WTC11 (cell line): ENCODE results near the gene TMEM120B. TPM values are rescaled to one million over a fixed set of nuclear protein-coding genes. Genes with fewer than 3 reads are reported as not detected.

Source experiments
- AFF4 ChIP-seq: sonication (generic); formaldehyde crosslinking; IDR thresholded peaks from 2 replicates; pipeline ENCODE4 v1.8.1; 2023; ENCODE audit warnings: mild to moderate bottlenecking, missing genetic modification reagents, borderline replicate concordance
- CBFB ChIP-seq: sonication (generic); formaldehyde crosslinking; IDR thresholded peaks from 2 replicates; pipeline ENCODE4 v1.8.1; 2022; ENCODE audit warnings: mild to moderate bottlenecking, low read depth, missing genetic modification reagents
- CREM ChIP-seq: sonication (generic); formaldehyde crosslinking; IDR thresholded peaks from 2 replicates; pipeline ENCODE4 v1.8.1; 2022; ENCODE audit warnings: mild to moderate bottlenecking, missing genetic modification reagents, moderate library complexity
- E2F4 ChIP-seq: sonication (generic); formaldehyde crosslinking; IDR thresholded peaks from 2 replicates; pipeline ENCODE4 v1.8.1; 2022; ENCODE audit warnings: low read depth, mild to moderate bottlenecking, moderate library complexity, missing genetic modification reagents, borderline replicate concordance
- E2F5 ChIP-seq: sonication (generic); formaldehyde crosslinking; IDR thresholded peaks from 2 replicates; pipeline ENCODE4 v1.8.1; 2022; ENCODE audit warnings: mild to moderate bottlenecking, moderate library complexity, missing genetic modification reagents
- ESRRA ChIP-seq: sonication (generic); formaldehyde crosslinking; IDR thresholded peaks from 2 replicates; pipeline ENCODE4 v1.8.1; 2022; ENCODE audit warnings: mild to moderate bottlenecking, missing genetic modification reagents, borderline replicate concordance
- FOXK1 ChIP-seq: sonication (generic); formaldehyde crosslinking; IDR thresholded peaks from 2 replicates; pipeline ENCODE4 v1.8.0; 2022; ENCODE audit warnings: mild to moderate bottlenecking, moderate library complexity, missing genetic modification reagents
- FOXP1 ChIP-seq: sonication (generic); formaldehyde crosslinking; IDR thresholded peaks from 2 replicates; pipeline ENCODE4 v1.8.0; 2022; ENCODE audit warnings: missing genetic modification reagents, mild to moderate bottlenecking, moderate library complexity, borderline replicate concordance
- GRHL2 ChIP-seq: fragments of 250-450 bp; sonication (Bioruptor Pico); IDR thresholded peaks from 2 replicates; pipeline ENCODE4 v1.8.0; 2022; ENCODE audit warnings: mild to moderate bottlenecking, moderate library complexity; ENCODE audit not compliant: insufficient replicate concordance, severe bottlenecking
- IRF1 ChIP-seq: sonication (generic); formaldehyde crosslinking; IDR thresholded peaks from 2 replicates; pipeline ENCODE4 v1.8.0; 2023; ENCODE audit warnings: missing genetic modification reagents
- JUN ChIP-seq: sonication (generic); formaldehyde crosslinking; IDR thresholded peaks from 2 replicates; pipeline ENCODE4 v1.8.0; 2023; ENCODE audit warnings: mild to moderate bottlenecking, missing genetic modification reagents
- MXD4 ChIP-seq: fragments of 250-450 bp; sonication (Bioruptor Pico); IDR thresholded peaks from 2 replicates; pipeline ENCODE4 v1.8.0; 2021; ENCODE audit warnings: mild to moderate bottlenecking, moderate library complexity, borderline replicate concordance
- NR1H2 ChIP-seq: sonication (generic); formaldehyde crosslinking; IDR thresholded peaks from 2 replicates; pipeline ENCODE4 v1.9.0; 2021; ENCODE audit warnings: mild to moderate bottlenecking, moderate library complexity, missing genetic modification reagents
- PRDM15 ChIP-seq: sonication (generic); formaldehyde crosslinking; IDR thresholded peaks from 2 replicates; pipeline ENCODE4 v1.8.0; 2022; ENCODE audit warnings: missing genetic modification reagents
- SMAD3 ChIP-seq: sonication (generic); formaldehyde crosslinking; IDR thresholded peaks from 2 replicates; pipeline ENCODE4 v1.8.0; 2022; ENCODE audit warnings: missing genetic modification reagents, mild to moderate bottlenecking, borderline replicate concordance
- SMAD4 ChIP-seq: sonication (generic); formaldehyde crosslinking; IDR thresholded peaks from 2 replicates; pipeline ENCODE4 v1.8.0; 2022; ENCODE audit warnings: mild to moderate bottlenecking, missing genetic modification reagents
- TEAD4 ChIP-seq: sonication (generic); formaldehyde crosslinking; IDR thresholded peaks from 2 replicates; pipeline ENCODE4 v1.8.0; 2022; ENCODE audit warnings: mild to moderate bottlenecking, missing genetic modification reagents
- USF2 ChIP-seq: sonication (generic); formaldehyde crosslinking; IDR thresholded peaks from 2 replicates; pipeline ENCODE4 v1.8.1; 2023; ENCODE audit warnings: mild to moderate bottlenecking, missing genetic modification reagents, moderate library complexity
- ZBTB21 ChIP-seq: sonication (generic); formaldehyde crosslinking; IDR thresholded peaks from 2 replicates; pipeline ENCODE4 v1.8.1; 2023; ENCODE audit warnings: mild to moderate bottlenecking, missing genetic modification reagents, borderline replicate concordance
- ZNF121 ChIP-seq: sonication (generic); formaldehyde crosslinking; IDR thresholded peaks from 2 replicates; pipeline ENCODE4 v1.8.0; 2023; ENCODE audit warnings: missing genetic modification reagents
- ZNF138 ChIP-seq: sonication (generic); formaldehyde crosslinking; conservative IDR thresholded peaks from 2 replicates; pipeline ENCODE4 v1.8.1; 2022; ENCODE audit warnings: mild to moderate bottlenecking, moderate library complexity, missing genetic modification reagents
- ZNF263 ChIP-seq: sonication (generic); formaldehyde crosslinking; IDR thresholded peaks from 2 replicates; pipeline ENCODE4 v1.8.1; 2022; ENCODE audit warnings: low read depth, mild to moderate bottlenecking, moderate library complexity, missing genetic modification reagents
- ZNF416 ChIP-seq: fragments of 250-450 bp; sonication (Bioruptor Pico); IDR thresholded peaks from 2 replicates; pipeline ENCODE4 v1.9.0; 2021; ENCODE audit warnings: mild to moderate bottlenecking, inconsistent platforms
- ZNF512 ChIP-seq: sonication (generic); formaldehyde crosslinking; IDR thresholded peaks from 2 replicates; pipeline ENCODE4 v1.8.1; 2022; ENCODE audit warnings: missing genetic modification reagents, borderline replicate concordance
- ZNF671 ChIP-seq: fragments of 250-450 bp; sonication (Bioruptor Pico); IDR thresholded peaks from 2 replicates; pipeline ENCODE4 v1.8.0; 2021; ENCODE audit warnings: mild to moderate bottlenecking
- total RNA-seq: library from RNA; stranded (reverse); gene quantifications from 3 replicates; pipeline ENCODE4 v1.2.3, GENCODE V29; 2021

TMEM120B gene
- total RNA-seq, 1 experiment from 2014 or later = 36.9 TPM

- peak; percentile 69; the same call in 1 of the 2 replicates for TF ChIP-seq E2F5 (CRISPR knock-in tag)
- TF ChIP-seq IRF1 (CRISPR knock-in tag) = peak; percentile 61; the same call in 1 of the 2 replicates
- no peak for TF ChIP-seq ZNF121 (CRISPR knock-in tag)
- TF ChIP-seq E2F4 = peak; percentile 56; the same call in 1 of the 2 replicates
- no peak for TF ChIP-seq JUN
- TF ChIP-seq SMAD3 (CRISPR knock-in tag) = no peak; the same call in none of the 2 replicates
- no peak; the same call in 1 of the 2 replicates for TF ChIP-seq ZNF671 (CRISPR knock-in tag)
- no peak for TF ChIP-seq ZBTB21
- no peak for TF ChIP-seq MXD4 (CRISPR knock-in tag)
- TF ChIP-seq AFF4 (CRISPR knock-in tag) = peak; percentile 76; the same call in 1 of the 2 replicates
- no peak for TF ChIP-seq TEAD4 (CRISPR knock-in tag)
- no peak for TF ChIP-seq ZNF138
- peak; percentile 76 for TF ChIP-seq CREM (CRISPR knock-in tag)
- peak; percentile 23; the same call in 1 of the 2 replicates for TF ChIP-seq PRDM15
- no peak for TF ChIP-seq CBFB
- no peak for TF ChIP-seq SMAD4
- TF ChIP-seq GRHL2 (CRISPR knock-in tag) = no peak
- TF ChIP-seq FOXP1 (CRISPR knock-in tag) = peak; percentile 96
- TF ChIP-seq FOXK1 (CRISPR knock-in tag) = no peak; the same call in 1 of the 2 replicates
- TF ChIP-seq NR1H2 (CRISPR knock-in tag) = no peak
- TF ChIP-seq ESRRA (CRISPR knock-in tag) = peak; percentile 85
- no peak for TF ChIP-seq ZNF512
- peak; percentile 22; the same call in 1 of the 2 replicates for TF ChIP-seq ZNF263 (CRISPR knock-in tag)
- TF ChIP-seq USF2 (CRISPR knock-in tag) = no peak
- peak; percentile 63; the same call in 1 of the 2 replicates for TF ChIP-seq ZNF416 (CRISPR knock-in tag)
Observed at GRCh38 chr12:121793838-121794533, 81.4 kb downstream of the TMEM120B start (continued).
